Stimulated activated CD8-positive, alpha-beta memory T cell treated with anti-CD3 and anti-CD28 coated beads, Interleukin-4, amount 100 ng/mL, for 48 hours (primary cell): ENCODE data around the gene CDH4.
"Not testable (repeated sequence)": the region's sequence is repeated elsewhere in the genome, so short reads cannot be mapped to it uniquely, and the experiment has no call there.

Experiments used
- DNase-seq: peaks from one replicate; pipeline ENCODE4 v3.0.0-alpha.2; 2020

Gene CDH4

GRCh38 chr20:61963885-61964674, 712.0 kb downstream of the CDH4 start:
- no peak for DNase-seq

DNA sequence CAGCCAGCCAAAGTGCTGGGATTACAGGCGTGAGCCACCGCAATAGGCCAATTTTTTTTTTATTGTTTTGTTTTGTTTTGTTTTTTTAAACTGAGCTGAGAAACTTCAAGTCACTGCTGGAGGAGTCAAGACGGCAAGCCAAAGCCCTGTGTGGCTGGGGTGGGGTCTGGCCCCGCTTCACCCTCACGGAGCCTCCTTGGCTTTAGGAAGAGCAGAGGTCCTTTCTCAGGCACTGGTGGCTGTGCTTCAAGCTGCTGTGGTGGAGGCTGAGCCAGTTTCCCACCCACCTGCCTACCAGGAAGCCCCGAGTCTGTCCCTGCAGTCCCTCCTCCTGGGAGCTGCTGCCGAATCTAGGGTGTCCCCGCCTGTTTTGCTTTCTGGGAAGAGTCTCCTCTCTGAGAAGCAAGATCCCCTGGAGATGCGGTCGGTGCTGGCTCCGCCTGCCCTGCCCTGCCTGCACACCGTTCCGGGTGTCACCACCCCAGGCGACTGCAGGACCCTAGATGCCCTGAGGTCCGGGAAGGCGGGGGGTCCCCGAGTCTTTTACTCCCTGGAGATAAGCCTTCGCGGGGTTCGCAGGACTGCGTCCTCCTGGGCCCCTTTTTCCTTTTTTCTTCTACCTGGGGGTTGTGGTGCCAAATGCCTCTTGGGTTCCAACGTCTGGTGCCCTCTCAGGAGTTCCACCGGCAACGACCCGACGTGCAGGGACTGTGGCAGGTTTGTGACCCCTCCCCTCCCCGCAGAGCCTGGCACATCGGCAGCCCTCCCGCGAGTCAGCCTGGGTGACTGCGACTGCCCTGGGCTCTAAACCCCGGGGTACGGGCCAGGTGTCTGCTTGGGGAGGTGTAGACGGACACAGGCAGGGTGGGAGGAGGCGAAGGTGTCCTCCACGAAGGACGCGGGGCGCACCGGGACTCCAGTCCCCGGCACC, 712.9 kb downstream of the CDH4 start:
- DNase-seq = no peak

DNA sequence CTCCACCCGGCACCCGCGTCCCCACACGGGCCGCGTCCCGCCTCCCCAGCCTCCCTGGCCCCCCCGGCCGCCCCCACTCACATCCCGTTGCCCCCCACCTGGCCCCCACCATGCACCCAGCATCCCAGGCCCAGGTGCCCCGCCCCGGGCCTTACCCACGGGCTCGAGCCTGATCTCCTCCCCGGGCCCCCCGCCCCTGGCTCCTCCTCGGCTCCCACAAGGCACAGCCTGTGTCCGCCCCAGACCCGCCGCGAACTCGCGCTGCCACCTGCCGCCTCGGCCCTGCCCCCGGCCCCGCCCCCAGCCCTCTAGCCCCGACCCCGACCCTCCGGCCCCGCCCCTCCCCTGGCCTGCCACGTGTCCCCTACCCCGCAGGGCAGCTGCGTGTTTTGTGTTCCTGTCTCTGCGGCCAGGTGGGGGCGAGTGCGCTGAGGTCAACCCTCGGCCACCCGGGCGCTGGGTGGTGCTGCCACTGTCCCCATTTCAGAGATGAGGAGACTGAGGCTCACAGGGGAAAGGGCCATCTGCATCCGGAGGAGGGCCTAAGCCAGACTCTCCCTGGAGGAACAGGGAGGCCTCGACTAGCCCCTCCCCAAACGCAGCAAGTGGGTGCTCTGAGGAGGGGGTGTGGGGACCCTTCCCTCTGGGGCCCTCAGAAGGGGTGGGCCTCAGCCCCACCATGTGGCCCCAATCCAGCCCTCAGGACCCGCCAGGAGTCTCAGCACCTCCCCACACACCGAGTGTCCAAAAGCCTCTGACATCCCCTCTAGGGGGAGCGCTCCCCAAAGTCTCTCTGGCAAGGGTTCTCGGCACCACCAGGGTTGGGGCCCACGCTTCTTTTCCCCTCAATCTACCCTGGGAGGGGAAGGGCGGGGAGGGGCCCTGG, 713.8 kb downstream of the CDH4 start:
- DNase-seq = peak; percentile 21

DNA sequence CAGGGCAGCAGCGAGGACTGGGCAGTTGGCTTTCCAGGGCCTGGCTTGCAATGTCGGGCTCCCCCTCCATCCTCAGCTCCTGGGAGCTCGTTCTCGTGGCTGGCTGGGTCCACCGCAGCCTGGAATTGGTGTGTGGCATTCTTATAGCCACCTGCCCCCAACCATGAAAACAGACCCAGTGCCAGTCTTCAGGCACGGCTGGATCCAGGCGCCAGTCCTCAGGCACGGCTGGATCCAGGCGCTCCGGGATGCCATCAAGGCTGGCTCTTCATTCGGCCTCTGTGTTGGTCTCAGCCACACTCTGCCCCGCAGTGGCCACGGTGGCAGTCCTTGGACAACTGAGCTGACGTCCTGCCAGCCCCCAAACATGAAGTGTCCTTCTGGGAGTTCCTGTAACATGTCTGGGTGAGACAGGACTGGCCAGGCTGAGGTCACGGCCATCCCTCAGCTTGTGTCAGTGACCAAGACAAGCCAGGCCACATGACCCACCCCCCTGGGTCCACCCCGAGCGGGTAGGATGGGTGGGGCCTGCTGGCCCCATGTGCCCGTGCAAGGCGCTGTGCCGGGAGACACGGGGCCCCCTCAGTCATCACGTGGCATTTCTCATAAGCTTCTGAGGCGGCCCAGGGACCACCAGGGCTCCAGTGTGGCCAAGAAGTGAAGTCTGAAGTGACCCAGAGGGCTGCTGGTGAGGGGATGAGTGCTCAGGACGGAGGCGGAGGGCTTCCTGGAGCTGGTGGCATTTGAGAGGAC, 714.6 kb downstream of the CDH4 start:
- DNase-seq = no peak

- DNase-seq = no peak
Observed at GRCh38 chr20:61967300-61967699, 715.2 kb downstream of the CDH4 start.

GRCh38 chr20:61968036-61968810, 716.2 kb downstream of the CDH4 start:
- DNase-seq = no peak

DNA sequence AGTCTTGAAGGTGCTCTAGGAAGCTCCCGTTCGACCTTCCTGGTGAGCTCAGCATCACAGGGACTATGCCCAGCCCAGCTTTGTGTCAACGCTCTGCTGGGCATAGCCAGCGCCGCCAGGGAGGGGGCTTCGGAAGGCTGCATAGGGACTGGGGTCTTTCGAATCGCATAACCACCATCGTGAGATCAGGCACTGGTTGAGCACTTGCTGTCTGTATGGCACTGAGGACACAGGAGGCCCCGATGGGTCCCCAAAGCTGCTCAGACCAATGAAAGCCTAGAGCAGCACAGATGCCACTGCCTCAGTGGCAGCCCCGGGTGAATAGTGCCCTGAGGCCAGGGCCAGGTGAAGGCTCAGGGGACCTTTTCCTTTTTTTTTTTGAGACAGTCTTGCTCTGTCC, 716.9 kb downstream of the CDH4 start:
- no peak for DNase-seq

- DNase-seq = no peak
Observed at GRCh38 chr20:61969806-61970205, 717.7 kb downstream of the CDH4 start.

- no peak for DNase-seq
Observed at GRCh38 chr20:61970357-61970756, 718.3 kb downstream of the CDH4 start.

- DNase-seq = not testable (repeated sequence)
Observed at GRCh38 chr20:61971595-61971994, 719.5 kb downstream of the CDH4 start.

DNA sequence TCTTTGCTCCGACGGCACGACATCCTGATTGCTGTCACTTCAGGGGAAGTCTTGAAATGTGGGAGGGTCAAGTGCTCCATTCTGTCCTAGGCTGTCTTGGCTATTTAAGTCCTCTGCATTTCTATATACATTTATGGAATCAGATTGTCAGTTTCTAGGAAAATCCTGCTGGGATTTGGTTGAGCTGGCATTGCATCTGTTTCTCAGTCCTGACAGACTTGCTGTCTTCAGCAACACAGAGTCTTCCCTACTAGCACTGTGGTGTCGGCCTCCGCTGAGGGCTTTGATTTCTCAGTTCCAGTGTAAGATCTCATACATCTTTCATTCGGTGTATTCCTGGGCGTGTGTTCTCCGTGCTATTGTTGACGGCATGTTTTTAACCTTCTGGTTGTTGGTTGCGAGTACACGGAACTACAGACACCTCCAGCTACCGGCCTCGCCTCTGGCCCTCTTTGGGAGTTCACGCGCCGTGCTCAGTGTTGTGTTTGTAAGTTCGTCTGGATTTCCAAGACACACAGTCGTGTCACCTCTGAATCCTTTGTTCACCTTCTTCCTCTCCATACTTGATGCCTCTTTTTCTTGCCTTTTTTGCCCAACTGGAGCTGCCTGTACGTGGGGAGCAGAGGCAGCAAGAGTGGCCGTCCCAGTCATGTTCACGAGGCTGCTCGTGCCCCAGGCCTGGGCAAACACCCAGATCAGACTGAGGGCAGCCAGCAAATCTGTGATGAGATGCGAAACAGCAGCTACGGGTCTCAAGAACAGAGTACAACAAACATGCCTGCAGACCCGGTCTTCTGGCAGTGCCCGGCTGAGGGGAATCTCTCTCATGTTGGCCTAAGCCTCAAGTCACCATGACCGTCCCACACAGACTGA, 720.8 kb downstream of the CDH4 start:
- DNase-seq = no peak

DNA sequence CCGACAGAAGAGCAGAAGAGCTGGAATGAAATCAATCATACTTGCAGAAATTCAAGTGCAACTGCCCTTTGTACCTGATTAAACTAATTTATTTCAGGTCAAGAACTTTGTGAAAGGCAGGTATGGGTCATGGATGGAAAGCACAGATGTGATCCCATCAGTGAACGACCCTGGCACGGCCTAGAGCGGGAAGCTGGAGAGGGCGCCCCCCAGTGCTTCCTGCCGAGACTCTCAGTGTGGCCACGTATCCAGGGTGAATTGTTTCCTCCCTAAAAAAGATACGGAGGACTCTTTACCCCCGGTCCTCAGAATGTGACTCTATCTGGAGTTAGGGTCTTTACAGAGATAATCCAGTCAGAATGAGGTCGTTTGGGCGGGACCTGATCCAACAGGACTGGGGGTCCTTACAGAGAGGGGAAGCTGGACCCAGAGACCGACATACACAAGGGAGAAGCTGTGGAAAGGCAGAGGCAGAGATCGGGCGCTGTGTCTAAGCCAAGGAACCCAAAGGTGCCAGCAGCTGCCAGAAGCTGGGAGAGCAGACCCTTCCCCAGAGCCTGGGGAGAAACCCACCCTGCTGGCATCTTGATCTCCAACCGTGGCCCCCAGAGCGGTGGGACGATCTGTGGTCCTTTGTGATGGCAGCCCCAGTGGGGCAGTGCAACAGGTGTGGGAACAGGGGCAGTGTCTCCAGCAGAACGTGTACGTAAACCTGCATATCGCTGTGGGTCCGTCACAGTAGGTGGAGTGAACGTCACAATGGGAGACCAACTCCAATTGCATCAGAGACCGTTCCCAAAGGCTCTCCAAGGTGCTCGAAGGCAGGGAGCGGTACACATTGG, 721.7 kb downstream of the CDH4 start:
- no peak for DNase-seq

- DNase-seq = no peak
Observed at GRCh38 chr20:61974357-61974665, 722.2 kb downstream of the CDH4 start.

- DNase-seq = no peak
Observed at GRCh38 chr20:61975407-61976129, 723.5 kb downstream of the CDH4 start.

DNA sequence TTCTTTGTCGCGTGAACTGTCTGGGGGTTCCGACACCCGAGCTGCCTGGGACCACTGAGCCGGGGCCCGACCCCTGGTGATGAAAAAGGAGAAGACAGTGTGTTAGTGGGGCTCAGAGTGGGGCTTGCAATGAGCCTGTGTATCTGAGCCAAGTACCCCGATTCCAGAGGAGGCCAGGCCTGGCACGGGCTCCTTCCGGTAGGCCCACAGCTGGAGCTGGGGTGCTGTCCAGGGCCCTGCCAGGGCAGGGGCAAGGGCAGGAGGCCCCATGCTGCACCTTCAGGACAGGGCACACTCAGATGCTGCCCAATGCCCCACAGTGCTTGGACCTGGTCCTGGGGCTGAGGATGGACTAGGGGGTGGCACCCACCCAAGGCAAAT, 724.2 kb downstream of the CDH4 start:
- DNase-seq = no peak

DNA sequence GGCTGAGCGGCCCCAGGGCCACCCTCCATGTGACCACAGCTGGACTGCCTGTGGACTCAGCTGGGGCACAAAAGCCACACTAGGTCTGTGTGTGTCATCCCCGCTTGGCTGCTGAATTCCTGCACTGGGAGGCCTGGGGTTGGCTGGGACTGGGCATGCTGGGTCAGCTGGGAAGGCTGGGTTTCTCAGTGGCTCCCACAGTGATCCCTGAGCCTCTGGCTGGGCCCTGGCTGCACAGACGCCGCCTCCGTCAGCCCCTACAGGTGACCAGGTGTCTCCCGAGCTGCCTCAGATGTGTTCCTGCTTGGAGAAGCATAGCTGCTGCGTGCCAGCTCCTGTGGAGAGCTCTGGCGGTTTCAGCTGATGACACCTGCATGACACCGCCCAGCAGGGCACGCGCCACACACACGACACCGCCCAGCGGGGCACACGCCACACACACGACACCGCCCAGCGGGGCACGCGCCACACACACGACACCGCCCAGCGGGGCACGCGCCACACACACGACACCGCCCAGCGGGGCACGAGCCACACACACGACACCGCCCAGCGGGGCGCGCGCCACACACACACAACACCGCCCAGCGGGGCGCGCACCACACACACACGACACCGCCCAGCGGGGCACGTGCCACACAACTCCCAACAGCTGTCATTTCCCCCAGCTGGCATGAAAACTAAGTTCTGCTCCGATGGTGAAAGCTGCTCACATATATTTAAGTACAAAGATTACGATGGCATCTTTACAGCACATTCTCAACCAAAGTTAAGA, 724.8 kb downstream of the CDH4 start:
- no peak for DNase-seq

DNA sequence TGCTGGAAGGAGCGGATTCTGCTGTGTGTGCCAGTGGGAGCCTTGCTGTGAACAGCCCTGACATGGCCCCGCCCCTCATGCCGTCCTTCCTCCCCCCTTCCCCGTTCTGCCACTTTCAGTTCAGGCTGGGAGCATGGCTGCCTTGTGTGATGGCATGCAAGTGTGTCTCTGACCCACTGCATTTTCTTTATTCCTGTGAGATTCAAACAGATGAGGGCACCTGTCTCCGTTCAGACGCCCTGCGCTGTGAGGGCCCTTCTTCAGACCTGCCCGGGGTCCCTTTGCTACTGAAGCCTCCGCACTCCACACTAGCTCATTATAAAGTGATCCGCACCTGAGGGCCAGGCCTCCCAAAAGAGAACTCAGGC, 725.3 kb downstream of the CDH4 start:
- DNase-seq = no peak

GRCh38 chr20:61978491-61978890, 726.4 kb downstream of the CDH4 start:
- DNase-seq = no peak
